ENCODE results near the gene EHMT1.

GRCh38 chr9:137618105-137619067 lies at the start of gene EHMT1:
- peak; percentile 78 for TF ChIP-seq POLR2AphosphoS5 (IDR thresholded peaks at IDR 0.05; ENCODE audit: borderline replicate concordance, low read depth, low read length)
- no peak for TF ChIP-seq EZH2 (IDR thresholded peaks at IDR 0.05)
